T-helper 2 cell (primary cell): ENCODE measurements around the gene GABRG3.
A peak's percentile ranks its signal among the peaks of the same experiment; 100 is the strongest.

ENCODE experiments used
- DNase-seq, 5 experiments: peaks; one replicate each; pipeline versions ENCODE4 v3.0.0 to v3.0.0-alpha.2; 2012 to 2022

Gene GABRG3

GRCh38 chr15:27065151-27065550, 94.2 kb downstream of the GABRG3 start:
- DNase-seq, result no peak

- no peak for DNase-seq
Observed at GRCh38 chr15:27065785-27066184, 94.8 kb downstream of the GABRG3 start.

GRCh38 chr15:27066446-27066845, 95.5 kb downstream of the GABRG3 start:
- DNase-seq, result no peak

GRCh38 chr15:27067175-27067574, 96.2 kb downstream of the GABRG3 start:
- no peak for DNase-seq

- no peak for DNase-seq
Observed at GRCh38 chr15:27070841-27071240, 99.9 kb downstream of the GABRG3 start.

GRCh38 chr15:27074179-27074578, 103.2 kb downstream of the GABRG3 start:
- no peak for DNase-seq

GRCh38 chr15:27077790-27078189, 106.8 kb downstream of the GABRG3 start:
- no peak for DNase-seq

- DNase-seq, result no peak
Observed at GRCh38 chr15:27081676-27082418, 110.9 kb downstream of the GABRG3 start.

GRCh38 chr15:27082526-27082925, 111.5 kb downstream of the GABRG3 start:
- DNase-seq, result no peak

GRCh38 chr15:27084844-27085243, 113.9 kb downstream of the GABRG3 start:
- DNase-seq, result peak in 1 of 5 experiments; percentile 5

- DNase-seq, result no peak
Observed at GRCh38 chr15:27086149-27086548, 115.2 kb downstream of the GABRG3 start.

GRCh38 chr15:27086805-27087204, 115.8 kb downstream of the GABRG3 start:
- DNase-seq, result no peak

GRCh38 chr15:27087651-27088583, 116.9 kb downstream of the GABRG3 start:
- DNase-seq, result no peak

- DNase-seq, result no peak
Observed at GRCh38 chr15:27088584-27089232, 117.7 kb downstream of the GABRG3 start.

- DNase-seq, result no peak
Observed at GRCh38 chr15:27089233-27089586, 118.2 kb downstream of the GABRG3 start.

- no peak for DNase-seq
Observed at GRCh38 chr15:27089676-27090075, 118.7 kb downstream of the GABRG3 start.

GRCh38 chr15:27091270-27091940, 120.4 kb downstream of the GABRG3 start:
- DNase-seq, result no peak

GRCh38 chr15:27092390-27092789, 121.4 kb downstream of the GABRG3 start:
- DNase-seq, result no peak

GRCh38 chr15:27094235-27094634, 123.3 kb downstream of the GABRG3 start:
- no peak for DNase-seq

- DNase-seq, result no peak
Observed at GRCh38 chr15:27095886-27096624, 125.1 kb downstream of the GABRG3 start.

- DNase-seq, result no peak
Observed at GRCh38 chr15:27097506-27097905, 126.5 kb downstream of the GABRG3 start.

- no peak for DNase-seq
Observed at GRCh38 chr15:27101982-27102381, 131.0 kb downstream of the GABRG3 start.
